Epithelial cell of esophagus (primary cell): ENCODE data around the gene ERGIC2.
A peak's percentile ranks its signal among the peaks of the same experiment; 100 is the strongest.

ENCODE experiments used
- DNase-seq: peaks from one replicate; pipeline ENCODE4 v3.0.0; 2010; ENCODE audit warnings: low read depth
- H3K4me3 ChIP-seq: 2 replicates; pipeline ENCODE4 v1.5.1; 2011; ENCODE audit warnings: mild to moderate bottlenecking, low read length, control low read depth
- TF ChIP-seq, protein P1 (sequence below): IDR thresholded peaks from 2 replicates; pipeline ENCODE4 v1.5.1; 2011; ENCODE audit warnings: low read depth, mild to moderate bottlenecking, low read length, control low read depth, inconsistent platforms; ENCODE audit not compliant: insufficient read depth; ENCODE audit errors: missing control alignments

The ERGIC2 gene

DNA sequence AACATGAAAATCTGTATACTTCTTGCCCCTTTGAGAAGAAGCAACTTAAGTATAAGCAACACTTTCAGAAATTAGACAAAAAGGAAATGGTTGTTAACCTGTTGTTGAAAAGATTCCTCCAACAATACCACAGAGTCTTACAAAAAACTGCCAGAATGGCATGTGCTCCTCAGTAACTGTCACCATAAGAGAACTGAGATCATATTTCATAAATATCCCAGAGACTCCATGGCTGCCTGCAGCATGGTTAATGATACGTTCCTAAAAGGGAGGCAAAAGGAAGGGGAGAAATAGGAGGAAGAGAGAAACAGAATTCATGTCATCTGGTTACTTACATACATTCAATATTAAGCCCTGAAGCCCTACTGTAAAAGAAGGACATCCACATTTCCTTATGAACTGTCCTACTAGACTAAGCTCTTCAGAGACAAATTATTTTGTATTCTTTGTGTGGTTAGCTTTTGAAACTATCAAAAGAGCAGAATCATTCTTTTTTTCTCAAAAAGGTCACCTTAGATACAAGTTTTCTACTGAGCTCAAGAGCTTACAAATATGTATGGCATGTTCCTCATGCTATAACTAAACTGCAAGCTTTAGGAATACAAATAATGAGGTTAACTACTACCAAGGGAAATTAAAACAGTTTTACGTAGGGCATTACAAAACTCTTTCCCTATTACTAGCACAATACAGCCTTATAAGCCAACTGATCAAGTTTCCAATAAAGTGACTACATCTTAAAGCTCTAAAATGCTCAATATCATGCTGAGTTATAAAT, 37.8 kb downstream of the ERGIC2 start:
- no peak overlapping the region for H3K4me3 ChIP-seq
- TF ChIP-seq, protein P1, sequence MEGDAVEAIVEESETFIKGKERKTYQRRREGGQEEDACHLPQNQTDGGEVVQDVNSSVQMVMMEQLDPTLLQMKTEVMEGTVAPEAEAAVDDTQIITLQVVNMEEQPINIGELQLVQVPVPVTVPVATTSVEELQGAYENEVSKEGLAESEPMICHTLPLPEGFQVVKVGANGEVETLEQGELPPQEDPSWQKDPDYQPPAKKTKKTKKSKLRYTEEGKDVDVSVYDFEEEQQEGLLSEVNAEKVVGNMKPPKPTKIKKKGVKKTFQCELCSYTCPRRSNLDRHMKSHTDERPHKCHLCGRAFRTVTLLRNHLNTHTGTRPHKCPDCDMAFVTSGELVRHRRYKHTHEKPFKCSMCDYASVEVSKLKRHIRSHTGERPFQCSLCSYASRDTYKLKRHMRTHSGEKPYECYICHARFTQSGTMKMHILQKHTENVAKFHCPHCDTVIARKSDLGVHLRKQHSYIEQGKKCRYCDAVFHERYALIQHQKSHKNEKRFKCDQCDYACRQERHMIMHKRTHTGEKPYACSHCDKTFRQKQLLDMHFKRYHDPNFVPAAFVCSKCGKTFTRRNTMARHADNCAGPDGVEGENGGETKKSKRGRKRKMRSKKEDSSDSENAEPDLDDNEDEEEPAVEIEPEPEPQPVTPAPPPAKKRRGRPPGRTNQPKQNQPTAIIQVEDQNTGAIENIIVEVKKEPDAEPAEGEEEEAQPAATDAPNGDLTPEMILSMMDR = no peak
- DNase-seq = no peak

DNA sequence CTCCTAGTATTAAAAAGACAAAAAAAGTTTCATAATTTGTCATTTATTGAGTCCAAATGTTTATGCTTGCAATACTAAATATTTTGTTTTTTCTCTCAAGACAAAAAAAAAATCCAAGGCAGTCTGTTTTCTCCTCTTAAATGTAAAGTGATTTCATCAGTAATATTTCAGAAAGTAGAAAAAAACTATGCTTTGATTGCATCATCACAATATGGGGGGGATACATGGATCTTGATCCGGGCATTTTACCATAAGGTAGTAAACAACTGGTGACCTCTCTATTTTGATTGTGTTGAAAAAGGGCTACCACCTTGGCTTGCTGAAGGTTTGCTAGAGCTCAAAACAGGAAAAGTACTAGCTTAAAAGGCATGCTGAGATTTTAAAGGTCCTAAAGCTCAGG, 43.6 kb downstream of the ERGIC2 start:
- TF ChIP-seq, protein P1 = no peak
- no peak for DNase-seq
- H3K4me3 ChIP-seq = no peak overlapping the region

DNA sequence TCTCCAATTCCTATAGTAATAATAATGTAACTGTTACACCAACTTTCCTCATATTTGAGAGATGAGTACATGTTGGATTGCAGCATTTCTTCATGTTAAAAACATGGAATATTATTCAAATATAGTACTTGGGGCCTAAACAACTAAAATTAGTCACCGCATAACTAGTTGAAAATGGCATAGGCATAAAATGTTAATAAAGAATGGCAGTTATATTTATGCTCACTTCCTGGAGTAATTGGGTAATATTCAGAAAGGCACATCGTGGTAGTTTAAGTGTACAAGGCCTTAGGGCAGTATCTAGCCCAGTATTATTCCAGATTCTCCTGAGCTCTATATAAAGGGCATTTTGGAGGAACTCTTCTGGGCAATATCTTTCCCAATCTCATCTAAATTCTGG, 46.0 kb downstream of the ERGIC2 start:
- TF ChIP-seq, protein P1 = no peak
- no peak overlapping the region for H3K4me3 ChIP-seq
- peak; percentile 11 for DNase-seq

DNA sequence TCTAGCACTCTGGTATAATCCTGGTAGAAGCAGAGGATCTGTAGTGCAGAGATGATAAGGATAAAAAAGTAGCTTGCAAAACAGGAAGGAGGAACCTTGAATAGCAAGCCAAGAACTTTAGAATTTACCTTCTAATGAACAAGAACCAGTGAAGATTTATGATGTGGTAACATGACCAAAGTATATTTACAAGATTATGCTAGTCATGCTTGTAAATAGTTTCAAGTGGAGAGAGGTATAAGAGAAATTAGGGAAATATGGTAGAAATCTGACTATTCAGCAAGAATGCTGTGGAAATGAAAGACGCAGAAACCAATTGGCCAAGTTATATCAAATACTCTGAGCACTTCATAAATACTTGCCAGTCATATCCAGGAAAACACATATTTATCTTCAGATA, 47.8 kb downstream of the ERGIC2 start:
- TF ChIP-seq, protein P1 = no peak
- H3K4me3 ChIP-seq = no peak overlapping the region
- DNase-seq = no peak

DNA sequence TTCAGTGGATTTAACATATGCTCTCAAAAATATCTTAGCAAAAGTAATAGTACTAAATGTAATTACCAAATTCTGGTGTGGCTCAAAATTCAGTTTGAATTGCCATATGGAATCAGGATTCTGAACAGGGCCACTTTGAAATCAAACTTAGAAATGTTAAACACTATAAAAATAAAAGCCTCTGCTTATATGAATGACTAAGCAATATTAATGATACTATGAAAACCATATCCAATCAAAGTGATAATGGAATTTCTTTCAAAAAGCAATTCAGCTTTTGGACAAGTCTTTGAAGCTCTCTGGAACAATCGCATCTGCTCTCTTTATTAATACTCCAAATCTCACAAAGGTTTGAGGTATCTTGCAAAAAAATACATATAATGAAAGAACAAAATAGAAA, 51.6 kb downstream of the ERGIC2 start:
- TF ChIP-seq, protein P1 = no peak
- no peak overlapping the region for H3K4me3 ChIP-seq
- no peak for DNase-seq

DNA sequence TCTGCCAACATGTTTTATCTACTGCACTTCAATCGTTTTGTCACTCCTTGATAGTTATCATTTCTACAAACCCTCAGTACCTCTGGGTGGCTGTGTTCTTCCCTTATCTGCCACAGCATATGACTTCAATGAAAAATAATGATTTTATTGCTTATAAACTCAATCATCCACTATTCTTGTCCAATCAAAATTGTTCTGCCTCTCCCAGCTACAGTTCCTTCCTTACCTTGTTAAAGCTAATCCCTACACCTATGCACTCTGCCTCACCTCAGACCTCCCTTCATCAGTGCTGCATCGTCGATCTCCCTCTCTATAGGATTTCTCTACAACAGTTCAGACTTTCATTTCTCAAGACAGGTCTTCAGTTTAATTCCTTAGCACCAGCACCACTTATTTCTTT, 58.8 kb downstream of the ERGIC2 start:
- H3K4me3 ChIP-seq = no peak overlapping the region
- TF ChIP-seq, protein P1 = no peak
- no peak for DNase-seq
